ENCODE data around the gene SMYD3. TPM values are rescaled to one million over a fixed set of nuclear protein-coding genes. Genes with fewer than 3 reads are reported as not detected.

The SMYD3 gene
- total and polyA plus RNA-seq, 2 of the 13 experiments (the other 11 are each of a cell fraction or from before 2014, with no cell fraction given): 27.7 to 35.8 TPM

DNA sequence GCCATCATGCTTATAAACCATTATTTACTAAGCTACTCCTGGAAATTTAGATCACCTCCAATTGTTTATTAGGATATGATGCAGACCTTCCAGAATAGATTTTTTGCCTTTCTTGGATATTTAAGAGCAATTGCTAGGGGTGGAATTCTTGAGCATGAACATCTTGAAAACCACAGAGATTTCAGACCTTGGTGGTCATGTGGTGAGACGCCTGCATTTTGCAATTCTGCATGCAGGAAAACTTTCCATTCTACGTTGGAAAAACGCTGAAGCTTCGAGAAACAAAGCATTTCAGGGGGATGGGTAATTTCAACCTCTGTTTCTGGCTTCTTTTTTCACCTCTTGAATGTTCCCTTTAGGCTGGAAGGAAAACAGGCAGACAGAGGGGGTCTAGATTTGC is 756.0 kb downstream of the SMYD3 start:
- no peak for FAIRE-seq
- H3K79me2 ChIP-seq (ENCODE audit: insufficient read depth, low read length): no peaks in the 10 kb centered on the region
- no peaks in the 10 kb centered on the region for H3K27me3 ChIP-seq (ENCODE audit: control insufficient read depth in 1 of 2, insufficient read depth in 2 of 2, low read length in 2 of 2)
- in situ Hi-C loops (cut with HindIII; ENCODE audit: extremely low pct_ligation_motif_present, low pct_unique_long_range_greater_than_20kb) (no loop called here), intact Hi-C loops (cut with micrococcal nuclease; ENCODE audit: unreplicated experiment) (no loop called here)
- no peak overlapping the region for H3K4me2 ChIP-seq (ENCODE audit: low read depth, low read length)
- CTCF ChIA-PET (ENCODE audit: low intra/inter-chr PET ratio, low total read pairs): no interaction called here
- no TSS peak for BruUV-seq (replicated peaks)
- DNase-seq (ENCODE audit: low spot score): no peak
- H3K9me3 ChIP-seq (ENCODE audit: low read length): no peaks in the 10 kb centered on the region
- no peak overlapping the region for H3K9ac ChIP-seq (ENCODE audit: insufficient read depth, low read depth, low read length)
- no peaks in the 10 kb centered on the region for H3K4me1 ChIP-seq (ENCODE audit: insufficient read depth, low read length)
- POLR2A ChIA-PET: no interaction called here
- no peaks in the 10 kb centered on the region for H3K36me3 ChIP-seq (replicated peaks in 1 of 2; ENCODE audit: control insufficient read depth in 1 of 2, insufficient read depth in 2 of 2, low read length in 2 of 2)
- no peak overlapping the region for H3K27ac ChIP-seq (ENCODE audit: extremely low read length, insufficient read depth, low read length)
- ATAC-seq: no peak
- TF ChIP-seq NRL (CRISPR knock-in tag; IDR thresholded peaks at IDR 0.05; ENCODE audit: borderline replicate concordance): no peak
- TF ChIP-seq HNRNPUL1 (IDR thresholded peaks at IDR 0.05; ENCODE audit: low read depth, low read length): no peak
- TF ChIP-seq HNRNPL (IDR thresholded peaks at IDR 0.05; ENCODE audit: low read depth, low read length): no peak
- no peak for TF ChIP-seq ZNF570 (CRISPR knock-in tag; IDR thresholded peaks at IDR 0.05; ENCODE audit: borderline replicate concordance)
- TF ChIP-seq, protein P1, sequence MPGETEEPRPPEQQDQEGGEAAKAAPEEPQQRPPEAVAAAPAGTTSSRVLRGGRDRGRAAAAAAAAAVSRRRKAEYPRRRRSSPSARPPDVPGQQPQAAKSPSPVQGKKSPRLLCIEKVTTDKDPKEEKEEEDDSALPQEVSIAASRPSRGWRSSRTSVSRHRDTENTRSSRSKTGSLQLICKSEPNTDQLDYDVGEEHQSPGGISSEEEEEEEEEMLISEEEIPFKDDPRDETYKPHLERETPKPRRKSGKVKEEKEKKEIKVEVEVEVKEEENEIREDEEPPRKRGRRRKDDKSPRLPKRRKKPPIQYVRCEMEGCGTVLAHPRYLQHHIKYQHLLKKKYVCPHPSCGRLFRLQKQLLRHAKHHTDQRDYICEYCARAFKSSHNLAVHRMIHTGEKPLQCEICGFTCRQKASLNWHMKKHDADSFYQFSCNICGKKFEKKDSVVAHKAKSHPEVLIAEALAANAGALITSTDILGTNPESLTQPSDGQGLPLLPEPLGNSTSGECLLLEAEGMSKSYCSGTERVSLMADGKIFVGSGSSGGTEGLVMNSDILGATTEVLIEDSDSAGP (CRISPR knock-in tag; IDR thresholded peaks at IDR 0.05; ENCODE audit: borderline replicate concordance): no peak
- no peak for TF ChIP-seq ISX (CRISPR knock-in tag; conservative IDR thresholded peaks at IDR 0.05)
- TF ChIP-seq FOSL2 (CRISPR knock-in tag; IDR thresholded peaks at IDR 0.05): no peak
- TF ChIP-seq, protein P2, sequence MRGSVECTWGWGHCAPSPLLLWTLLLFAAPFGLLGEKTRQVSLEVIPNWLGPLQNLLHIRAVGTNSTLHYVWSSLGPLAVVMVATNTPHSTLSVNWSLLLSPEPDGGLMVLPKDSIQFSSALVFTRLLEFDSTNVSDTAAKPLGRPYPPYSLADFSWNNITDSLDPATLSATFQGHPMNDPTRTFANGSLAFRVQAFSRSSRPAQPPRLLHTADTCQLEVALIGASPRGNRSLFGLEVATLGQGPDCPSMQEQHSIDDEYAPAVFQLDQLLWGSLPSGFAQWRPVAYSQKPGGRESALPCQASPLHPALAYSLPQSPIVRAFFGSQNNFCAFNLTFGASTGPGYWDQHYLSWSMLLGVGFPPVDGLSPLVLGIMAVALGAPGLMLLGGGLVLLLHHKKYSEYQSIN (CRISPR knock-in tag; IDR thresholded peaks at IDR 0.05; ENCODE audit: borderline replicate concordance): no peak
- no peak for TF ChIP-seq TARDBP (CRISPR knock-in tag; IDR thresholded peaks at IDR 0.05)
- no peak overlapping the region for H3K4me3 ChIP-seq (replicated peaks in 1 of 3; ENCODE audit: insufficient read depth in 1 of 3, low read depth in 2 of 3, low read length in 3 of 3)
- WGBS (ENCODE audit: low lambda C conversion rate): 90% methylated on average over 4 of the region's 4 CpGs
- H2AFZ ChIP-seq (ENCODE audit: low read length): no peak overlapping the region
- no peaks in the 10 kb centered on the region for H4K20me1 ChIP-seq (ENCODE audit: insufficient read depth, low read length)
